CD4-positive, alpha-beta T cell treated with Interleukin-6 at 100 ng/mL for 8 hours (primary cell): ENCODE data around the gene ZDHHC17.

Source experiments
- DNase-seq: peaks from one replicate; pipeline ENCODE4 v3.0.0-alpha.2; 2020; ENCODE audit warnings: mixed read lengths, low spot score

ZDHHC17 gene

GRCh38 chr12:76878899-76879709, 115.2 kb downstream of the ZDHHC17 start, which contains the start of gene CSRP2:
Gene CSRP2 (minus strand): TSS chr12:76879019. CDS start chr12:76866260, 12,759 bp downstream.
- DNase-seq, result peak; percentile 38

GRCh38 chr12:76879710-76880518, 116.0 kb downstream of the ZDHHC17 start:
- no peak for DNase-seq

GRCh38 chr12:76880519-76881023, 116.7 kb downstream of the ZDHHC17 start:
- no peak for DNase-seq

GRCh38 chr12:76881142-76881541, 117.2 kb downstream of the ZDHHC17 start:
- no peak for DNase-seq

GRCh38 chr12:76882367-76882766, 118.5 kb downstream of the ZDHHC17 start:
- no peak for DNase-seq

GRCh38 chr12:76883151-76883550, 119.2 kb downstream of the ZDHHC17 start:
- no peak for DNase-seq

- no peak for DNase-seq
Measured at GRCh38 chr12:76883811-76884210, 119.9 kb downstream of the ZDHHC17 start.

GRCh38 chr12:76888775-76889174, 124.9 kb downstream of the ZDHHC17 start:
- no peak for DNase-seq

GRCh38 chr12:76890151-76891143, 126.5 kb downstream of the ZDHHC17 start:
- no peak for DNase-seq

- no peak for DNase-seq
Measured at GRCh38 chr12:76891609-76892008, 127.7 kb downstream of the ZDHHC17 start.

GRCh38 chr12:76895796-76896195, 131.9 kb downstream of the ZDHHC17 start:
- DNase-seq, result no peak

- no peak for DNase-seq
Measured at GRCh38 chr12:76896274-76896673, 132.4 kb downstream of the ZDHHC17 start.

- DNase-seq, result no peak
Measured at GRCh38 chr12:76898442-76898841, 134.5 kb downstream of the ZDHHC17 start.

- no peak for DNase-seq
Measured at GRCh38 chr12:76899522-76899921, 135.6 kb downstream of the ZDHHC17 start.

- DNase-seq, result no peak
Measured at GRCh38 chr12:76901628-76902380, 137.9 kb downstream of the ZDHHC17 start.
